DOHH2 (cell line): ENCODE measurements around the gene ARHGEF4.

Experiments
- H3F3A ChIP-seq: fragments of 200-600 bp; sonication (generic), shearing (Covaris generic); 2 replicates; pipeline ENCODE4 v1.6.0; 2016; ENCODE audit warnings: antibody characterized with exemption, mild to moderate bottlenecking; ENCODE audit not compliant: control insufficient read depth, insufficient read depth
- H3K27ac ChIP-seq: fragments of 200-600 bp; sonication (generic); 2 replicates; pipeline ENCODE4 v1.5.1; 2014; ENCODE audit warnings: low read depth, mild to moderate bottlenecking, low read length, moderate library complexity
- H3K27me3 ChIP-seq: fragments of 200-600 bp; sonication (generic); 2 replicates; pipeline ENCODE4 v1.6.1; 2014; ENCODE audit warnings: mild to moderate bottlenecking, low read length, mixed read lengths; ENCODE audit not compliant: control insufficient read depth
- H3K36me3 ChIP-seq: fragments of 200-600 bp; sonication (generic); 2 replicates; pipeline ENCODE4 v1.6.1; 2014; ENCODE audit warnings: mild to moderate bottlenecking, low read length, moderate library complexity, mixed read lengths; ENCODE audit not compliant: control insufficient read depth
- H3K4me1 ChIP-seq: fragments of 200-600 bp; sonication (generic); 2 replicates; pipeline ENCODE4 v1.6.1; 2014; ENCODE audit warnings: mild to moderate bottlenecking, low read length, mixed read lengths; ENCODE audit not compliant: control insufficient read depth
- H3K4me2 ChIP-seq: fragments of 200-600 bp; sonication (generic); 2 replicates; pipeline ENCODE4 v1.6.0; 2014; ENCODE audit warnings: mild to moderate bottlenecking, low read length, moderate library complexity
- H3K4me3 ChIP-seq: fragments of 200-600 bp; sonication (generic); 2 replicates; pipeline ENCODE4 v1.5.1; 2014; ENCODE audit warnings: mild to moderate bottlenecking, low read length, mixed read lengths
- H3K79me2 ChIP-seq: fragments of 200-600 bp; sonication (generic); 2 replicates; pipeline ENCODE4 v1.6.1; 2014; ENCODE audit warnings: mild to moderate bottlenecking, low read length, mixed read lengths; ENCODE audit not compliant: control insufficient read depth
- H3K9me2 ChIP-seq: fragments of 200-600 bp; sonication (generic); replicated peaks from 2 replicates; pipeline ENCODE4 v1.6.1; 2014; ENCODE audit warnings: mild to moderate bottlenecking, low read length, mixed read lengths; ENCODE audit not compliant: control insufficient read depth
- H3K9me3 ChIP-seq: fragments of 200-600 bp; sonication (generic); 2 replicates; pipeline ENCODE4 v1.6.1; 2014; ENCODE audit warnings: antibody characterized with exemption, low read length, mixed read lengths; ENCODE audit not compliant: control insufficient read depth, insufficient read depth
- H4K20me1 ChIP-seq: fragments of 200-600 bp; sonication (generic); 2 replicates; pipeline ENCODE4 v1.6.0; 2014; ENCODE audit warnings: low read depth, mild to moderate bottlenecking, antibody characterized with exemption, low read length, moderate library complexity; ENCODE audit not compliant: control insufficient read depth, insufficient read depth
- CTCF ChIP-seq: fragments of 200-600 bp; sonication (generic); IDR thresholded peaks from one replicate; pipeline ENCODE4 v1.5.1; 2014; ENCODE audit warnings: antibody characterized with exemption, mild to moderate bottlenecking, low read depth, low read length; ENCODE audit not compliant: poor library complexity, severe bottlenecking
- EZH2phosphoT487 ChIP-seq: fragments of 200-600 bp; sonication (generic); IDR thresholded peaks from 2 replicates; pipeline ENCODE4 v1.6.1; 2017; ENCODE audit warnings: borderline replicate concordance, mild to moderate bottlenecking, antibody characterized with exemption, low read length, moderate library complexity, mixed read lengths

ARHGEF4 gene

GRCh38 chr2:131034122-131035051, 197.7 kb downstream of the ARHGEF4 start:
- no peaks in the 10 kb centered on the region for H3K36me3 ChIP-seq
- no peaks in the 10 kb centered on the region for H3K9me2 ChIP-seq
- H3K4me3 ChIP-seq: no peak overlapping the region
- TF ChIP-seq CTCF (no peak), EZH2phosphoT487 (no peak)
- H4K20me1 ChIP-seq: no peaks in the 10 kb centered on the region
- H3K79me2 ChIP-seq: no peaks in the 10 kb centered on the region
- no peaks in the 10 kb centered on the region for H3F3A ChIP-seq
- H3K4me1 ChIP-seq: no peaks in the 10 kb centered on the region
- no peaks in the 10 kb centered on the region for H3K9me3 ChIP-seq
- no peak overlapping the region for H3K27ac ChIP-seq
- no peak overlapping the region for H3K4me2 ChIP-seq
- H3K27me3 ChIP-seq: no peaks in the 10 kb centered on the region; the same call in 1 of the 2 replicates

DNA sequence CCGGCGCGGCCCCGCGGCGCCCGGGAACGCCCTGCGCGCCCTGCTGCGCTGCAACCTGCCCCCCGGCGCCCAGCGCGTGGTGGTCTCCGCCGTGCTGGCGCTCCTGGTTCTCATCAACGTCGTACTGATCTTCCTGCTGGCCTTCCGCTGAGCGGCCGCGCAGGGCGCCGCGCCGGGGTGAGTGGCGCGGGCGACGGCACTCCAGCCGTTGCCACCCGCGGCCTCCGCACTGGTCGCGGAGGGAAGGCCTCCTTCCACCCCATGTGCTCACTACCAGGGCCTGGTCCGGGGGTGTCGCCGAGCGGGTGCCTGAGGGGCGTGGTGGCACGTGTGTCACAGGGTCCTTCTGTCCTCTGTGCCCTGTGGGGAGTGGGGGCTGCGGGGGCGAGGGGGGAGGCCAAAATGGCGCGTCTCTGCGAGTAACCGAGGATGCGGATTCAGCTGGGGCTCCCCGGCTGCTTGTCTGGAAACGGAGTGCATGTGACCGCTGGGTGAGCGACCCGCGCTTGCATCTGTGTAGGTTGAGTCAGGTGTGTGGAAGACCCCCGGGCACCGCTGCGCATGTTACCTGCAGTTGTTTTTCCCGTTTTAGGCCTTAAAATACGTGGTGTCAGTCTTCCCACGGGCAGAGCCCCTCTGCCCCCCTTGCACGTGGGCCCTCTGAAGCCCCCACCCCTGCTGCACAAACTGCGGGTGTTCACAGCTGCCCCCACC, 198.6 kb downstream of the ARHGEF4 start:
- Histone ChIP-seq H3K9me3 (no peaks in the 10 kb centered on the region), H3F3A (no peaks in the 10 kb centered on the region), H3K4me3 (no peak overlapping the region), H3K27me3 (no peaks in the 10 kb centered on the region), H3K9me2 (no peaks in the 10 kb centered on the region), H3K79me2 (no peaks in the 10 kb centered on the region), H3K27ac (no peak overlapping the region), H3K36me3 (no peaks in the 10 kb centered on the region), H4K20me1 (no peaks in the 10 kb centered on the region), H3K4me2 (no peak overlapping the region), H3K4me1 (no peaks in the 10 kb centered on the region)
- no peak for TF ChIP-seq CTCF
- no peak for TF ChIP-seq EZH2phosphoT487

GRCh38 chr2:131035826-131036231, 199.1 kb downstream of the ARHGEF4 start:
- H3K4me2 ChIP-seq: no peak overlapping the region
- no peaks in the 10 kb centered on the region for H3K36me3 ChIP-seq
- H3K4me1 ChIP-seq: no peaks in the 10 kb centered on the region
- no peaks in the 10 kb centered on the region for H3K9me2 ChIP-seq
- no peak overlapping the region for H3K4me3 ChIP-seq
- no peaks in the 10 kb centered on the region for H3F3A ChIP-seq
- no peaks in the 10 kb centered on the region for H3K9me3 ChIP-seq
- H3K27me3 ChIP-seq: no peaks in the 10 kb centered on the region
- TF ChIP-seq CTCF (no peak), EZH2phosphoT487 (no peak)
- no peaks in the 10 kb centered on the region for H4K20me1 ChIP-seq
- H3K27ac ChIP-seq: no peak overlapping the region
- H3K79me2 ChIP-seq: no peaks in the 10 kb centered on the region
